CD4-positive, CD25-positive, alpha-beta regulatory T cell (primary cell): ENCODE data around the gene KCTD17. TPM values are rescaled to one million over a fixed set of nuclear protein-coding genes. Genes with fewer than 3 reads are reported as not detected.

Experiments
- ATAC-seq, 2 donors: fragments of 150-1000 bp; cut with Tn5 transposase; one replicate each; pipeline ENCODE4 v1.10.0; 2021; ENCODE audit warnings: low read depth in 2 of 2, moderate number of reproducible peaks in 2 of 2, moderate library complexity in 1 of 2
- DNase-seq, 3 donors: peaks; one replicate each; pipeline versions ENCODE4 v3.0.0 to v3.0.0-alpha.2; 2012 to 2022; ENCODE audit warnings: mixed read lengths in 1 of 3
- H3K27ac ChIP-seq: one replicate; pipeline ENCODE4 v1.7.0; 2013; ENCODE audit warnings: mild to moderate bottlenecking, low read length; ENCODE audit not compliant: insufficient read depth, poor library complexity, severe bottlenecking
- H3K27me3 ChIP-seq: one replicate; pipeline ENCODE4 v1.7.0; 2013; ENCODE audit warnings: low read length; ENCODE audit not compliant: control insufficient read depth, insufficient read depth
- H3K36me3 ChIP-seq: one replicate; pipeline ENCODE4 v1.7.0; 2013; ENCODE audit warnings: mild to moderate bottlenecking, low read length, moderate library complexity; ENCODE audit not compliant: control insufficient read depth, insufficient read depth
- H3K4me1 ChIP-seq: 2 replicates; pipeline ENCODE4 v1.7.0; 2013; ENCODE audit warnings: mild to moderate bottlenecking, low read length; ENCODE audit not compliant: insufficient read depth, control insufficient read depth, poor library complexity, severe bottlenecking
- H3K4me3 ChIP-seq: one replicate; pipeline ENCODE4 v1.7.0; 2013; ENCODE audit warnings: low read depth, mild to moderate bottlenecking, low read length, moderate library complexity
- H3K9me3 ChIP-seq, 2 experiments: 1 replicate in 1 of 2; 2 replicates in 1 of 2; pipeline ENCODE4 v1.7.0; 2013; ENCODE audit warnings: low read length in 2 of 2, mild to moderate bottlenecking in 1 of 2, moderate library complexity in 1 of 2; ENCODE audit not compliant: control insufficient read depth in 2 of 2
- H3K27ac Mint-ChIP-seq, 3 donors: one replicate each; pipeline ENCODE4 v1.8.0; 2020 to 2022; ENCODE audit warnings: mild to moderate bottlenecking in 3 of 3, mixed read lengths in 3 of 3, moderate library complexity in 2 of 3
- H3K27me3 Mint-ChIP-seq: one replicate; pipeline ENCODE4 v1.8.0; 2022; ENCODE audit warnings: mild to moderate bottlenecking, mixed read lengths
- H3K36me3 Mint-ChIP-seq: one replicate; pipeline ENCODE4 v1.8.0; 2020; ENCODE audit warnings: mixed read lengths
- H3K4me1 Mint-ChIP-seq, 4 donors: one replicate each; pipeline ENCODE4 v1.8.0; 2020 to 2022; ENCODE audit warnings: mixed read lengths in 4 of 4, mild to moderate bottlenecking in 1 of 4
- H3K4me3 Mint-ChIP-seq, 4 donors: one replicate each; pipeline ENCODE4 v1.8.0; 2020 to 2022; ENCODE audit warnings: mild to moderate bottlenecking in 4 of 4, mixed read lengths in 4 of 4, moderate library complexity in 3 of 4
- H3K9me3 Mint-ChIP-seq, 7 donors: one replicate each; pipeline ENCODE4 v1.8.0; 2020 to 2022; ENCODE audit warnings: mixed read lengths in 7 of 7, mild to moderate bottlenecking in 3 of 7, moderate library complexity in 2 of 7
- polyA plus RNA-seq, 4 donors: library from polyadenylated mRNA; unstranded; fragments of 300-500 nt; fragmentation: Illumina TruSeq; gene quantifications; one replicate each; pipeline ENCODE4 v1.2.3, GENCODE V29; 2021
- total RNA-seq: library from RNA; stranded (reverse); gene quantifications from one replicate; pipeline ENCODE4 v1.2.3, GENCODE V29; 2022

KCTD17 gene
- total and polyA plus RNA-seq, 5 donors from 2014 or later: 10.9 to 33.5 (median 14.1) TPM

GRCh38 chr22:37088750-37089408 is 37.3 kb downstream of the KCTD17 start:
- Mint-ChIP-seq H3K27ac (peak overlapping the region in 1 of 3 donors; percentile 44), H3K4me1 (peaks cover 0 to 13% (median 5%) of the 10 kb centered on the region in 4 donors), H3K36me3 (no peaks in the 10 kb centered on the region), H3K4me3 (no peak overlapping the region), H3K27me3 (no peaks in the 10 kb centered on the region), H3K9me3 (no peaks in the 10 kb centered on the region)
- Histone ChIP-seq H3K36me3 (no peaks in the 10 kb centered on the region), H3K4me3 (no peak overlapping the region), H3K27me3 (no peaks in the 10 kb centered on the region), H3K9me3 (no peaks in the 10 kb centered on the region), H3K27ac (no peak overlapping the region), H3K4me1 (no peaks in the 10 kb centered on the region)
- DNase-seq (no peak), ATAC-seq (no peak)

- no peak overlapping the region for H3K27ac Mint-ChIP-seq
- no peaks in the 10 kb centered on the region for H3K9me3 ChIP-seq
- H3K36me3 ChIP-seq: no peaks in the 10 kb centered on the region
- no peak overlapping the region for H3K27ac ChIP-seq
- no peak overlapping the region for H3K4me3 ChIP-seq
- no peaks in the 10 kb centered on the region for H3K36me3 Mint-ChIP-seq
- H3K4me1 Mint-ChIP-seq: peaks cover 0 to 14% (median 7%) of the 10 kb centered on the region in 4 donors
- H3K27me3 Mint-ChIP-seq: no peaks in the 10 kb centered on the region
- H3K4me3 Mint-ChIP-seq: no peak overlapping the region
- H3K4me1 ChIP-seq: no peaks in the 10 kb centered on the region
- H3K9me3 Mint-ChIP-seq: no peaks in the 10 kb centered on the region
- DNase-seq (no peak), ATAC-seq (no peak)
- no peaks in the 10 kb centered on the region for H3K27me3 ChIP-seq
Observed at GRCh38 chr22:37089434-37089833, 37.9 kb downstream of the KCTD17 start.

GRCh38 chr22:37090920-37091695 is 39.6 kb downstream of the KCTD17 start:
- Histone ChIP-seq H3K4me3 (no peak overlapping the region), H3K27me3 (no peaks in the 10 kb centered on the region), H3K9me3 (no peaks in the 10 kb centered on the region), H3K36me3 (no peaks in the 10 kb centered on the region), H3K4me1 (peaks cover 4% of the 10 kb centered on the region), H3K27ac (no peak overlapping the region)
- Mint-ChIP-seq H3K4me1 (peaks cover 0 to 16% (median 13%) of the 10 kb centered on the region in 4 donors), H3K4me3 (no peak overlapping the region), H3K36me3 (no peaks in the 10 kb centered on the region), H3K27me3 (no peaks in the 10 kb centered on the region), H3K9me3 (no peaks in the 10 kb centered on the region), H3K27ac (peak overlapping the region in 1 of 3 donors; percentile 26)
- ATAC-seq: no peak
- DNase-seq: no peak

- no peak overlapping the region for H3K27ac ChIP-seq
- H3K9me3 Mint-ChIP-seq: no peaks in the 10 kb centered on the region
- no peak for ATAC-seq
- no peak for DNase-seq
- H3K36me3 Mint-ChIP-seq: no peaks in the 10 kb centered on the region
- peaks cover 4% of the 10 kb centered on the region for H3K4me1 ChIP-seq
- no peak overlapping the region for H3K4me3 ChIP-seq
- H3K27me3 Mint-ChIP-seq: no peaks in the 10 kb centered on the region
- H3K27ac Mint-ChIP-seq: no peak overlapping the region
- no peaks in the 10 kb centered on the region for H3K36me3 ChIP-seq
- H3K4me3 Mint-ChIP-seq: no peak overlapping the region
- H3K4me1 Mint-ChIP-seq: peaks cover 0 to 16% (median 13%) of the 10 kb centered on the region in 4 donors
- H3K9me3 ChIP-seq: no peaks in the 10 kb centered on the region
- H3K27me3 ChIP-seq: no peaks in the 10 kb centered on the region
Observed at GRCh38 chr22:37091994-37092393, 40.5 kb downstream of the KCTD17 start.

GRCh38 chr22:37092997-37093396 is 41.5 kb downstream of the KCTD17 start:
- Mint-ChIP-seq H3K36me3 (no peaks in the 10 kb centered on the region), H3K4me3 (no peak overlapping the region), H3K4me1 (peaks cover 0 to 13% (median 11%) of the 10 kb centered on the region in 4 donors), H3K27me3 (no peaks in the 10 kb centered on the region), H3K9me3 (no peaks in the 10 kb centered on the region), H3K27ac (no peak overlapping the region)
- no peak overlapping the region for H3K27ac ChIP-seq
- no peaks in the 10 kb centered on the region for H3K9me3 ChIP-seq
- no peak overlapping the region for H3K4me3 ChIP-seq
- DNase-seq (no peak), ATAC-seq (no peak)
- peaks cover 4% of the 10 kb centered on the region for H3K4me1 ChIP-seq
- H3K27me3 ChIP-seq: no peaks in the 10 kb centered on the region
- no peaks in the 10 kb centered on the region for H3K36me3 ChIP-seq

GRCh38 chr22:37094239-37094638 is 42.7 kb downstream of the KCTD17 start:
- H3K27me3 ChIP-seq: no peaks in the 10 kb centered on the region
- H3K27ac Mint-ChIP-seq: peak overlapping the region in 1 of 3 donors; percentile 43
- no peak overlapping the region for H3K27ac ChIP-seq
- peaks cover 0 to 18% (median 10%) of the 10 kb centered on the region in 4 donors for H3K4me1 Mint-ChIP-seq
- no peak overlapping the region for H3K4me3 Mint-ChIP-seq
- H3K36me3 ChIP-seq: no peaks in the 10 kb centered on the region
- H3K27me3 Mint-ChIP-seq: no peaks in the 10 kb centered on the region
- no peaks in the 10 kb centered on the region for H3K9me3 Mint-ChIP-seq
- H3K4me1 ChIP-seq: peaks cover 4% of the 10 kb centered on the region
- no peaks in the 10 kb centered on the region for H3K9me3 ChIP-seq
- no peak overlapping the region for H3K4me3 ChIP-seq
- ATAC-seq (no peak), DNase-seq (no peak)
- H3K36me3 Mint-ChIP-seq: no peaks in the 10 kb centered on the region

- H3K27ac ChIP-seq: no peak overlapping the region
- Mint-ChIP-seq H3K27ac (no peak overlapping the region), H3K27me3 (no peaks in the 10 kb centered on the region), H3K9me3 (peaks cover 0 to 1% (median 0%) of the 10 kb centered on the region in 7 donors), H3K36me3 (no peaks in the 10 kb centered on the region), H3K4me1 (peaks cover 0 to 19% (median 13%) of the 10 kb centered on the region in 4 donors), H3K4me3 (no peak overlapping the region)
- H3K36me3 ChIP-seq: no peaks in the 10 kb centered on the region
- H3K4me3 ChIP-seq: no peak overlapping the region
- H3K9me3 ChIP-seq: no peaks in the 10 kb centered on the region
- H3K27me3 ChIP-seq: no peaks in the 10 kb centered on the region
- H3K4me1 ChIP-seq: peaks cover 4% of the 10 kb centered on the region
- ATAC-seq (peak; percentile 56 to 65), DNase-seq (peak in 1 of 3 donors; percentile 45)
Observed at GRCh38 chr22:37095113-37095512, 43.6 kb downstream of the KCTD17 start.
